HG03378 (cell line): Measurements from ENCODE around the gene PTPN5.
"Not testable (repeated sequence)": the region's sequence is repeated elsewhere in the genome, so short reads cannot be mapped to it uniquely, and the experiment has no call there.

ENCODE experiments used
- ATAC-seq: cut with Tn5 transposase; IDR thresholded peaks from one replicate; pipeline ENCODE4 v1.9.1; 2021; ENCODE audit warnings: mild to moderate bottlenecking, moderate library complexity; ENCODE audit not compliant: unreplicated experiment

The PTPN5 gene

GRCh38 chr11:18791207-18791968 lies at the start of gene PTPN5:
Gene PTPN5 (minus strand): TSS chr11:18791798. CDS start chr11:18771958, 19,840 bp downstream.
- no peak for ATAC-seq

GRCh38 chr11:18836417-18836816 lies 44.8 kb upstream of the PTPN5 start:
- no peak for ATAC-seq

- ATAC-seq, result no peak
Observed at GRCh38 chr11:18834754-18835466, 43.3 kb upstream of the PTPN5 start.

GRCh38 chr11:18820160-18820559 lies 28.6 kb upstream of the PTPN5 start:
- not testable (repeated sequence) for ATAC-seq

- no peak for ATAC-seq
Observed at GRCh38 chr11:18804199-18804999, 12.8 kb upstream of the PTPN5 start.

GRCh38 chr11:18802381-18803257 lies 11.0 kb upstream of the PTPN5 start:
- peak; percentile 53 for ATAC-seq

GRCh38 chr11:18798799-18799469 lies 7.3 kb upstream of the PTPN5 start:
- no peak for ATAC-seq

- ATAC-seq, result no peak
Observed at GRCh38 chr11:18794956-18795355, 3.4 kb upstream of the PTPN5 start.

- ATAC-seq, result no peak
Observed at GRCh38 chr11:18792827-18793226, 1.2 kb upstream of the PTPN5 start.

GRCh38 chr11:18791969-18792628 lies 501 bp upstream of the PTPN5 start:
- no peak for ATAC-seq

GRCh38 chr11:18790883-18791206 lies 753 bp downstream of the PTPN5 start:
- no peak for ATAC-seq

- no peak for ATAC-seq
Observed at GRCh38 chr11:18789942-18790341, 1.7 kb downstream of the PTPN5 start.

GRCh38 chr11:18785411-18785810 lies 6.2 kb downstream of the PTPN5 start:
- no peak for ATAC-seq

- no peak for ATAC-seq
Observed at GRCh38 chr11:18780896-18781295, 10.7 kb downstream of the PTPN5 start.

GRCh38 chr11:18780329-18780728 lies 11.3 kb downstream of the PTPN5 start:
- no peak for ATAC-seq

- ATAC-seq, result no peak
Observed at GRCh38 chr11:18778468-18778867, 13.1 kb downstream of the PTPN5 start.

- ATAC-seq, result no peak
Observed at GRCh38 chr11:18776324-18776723, 15.3 kb downstream of the PTPN5 start.

- peak; percentile 87 for ATAC-seq
Observed at GRCh38 chr11:18775492-18776292, 15.9 kb downstream of the PTPN5 start.

- no peak for ATAC-seq
Observed at GRCh38 chr11:18774801-18775200, 16.8 kb downstream of the PTPN5 start.
